Sigmoid colon (tissue), 7 donors: Measurements from ENCODE around the gene HK1. TPM values are rescaled to one million over a fixed set of nuclear protein-coding genes. Genes with fewer than 3 reads are reported as not detected.

Source experiments
- DNase-seq: peaks from one replicate; pipeline ENCODE4 v3.0.0-alpha.2; 2019
- H3K27ac ChIP-seq, 4 donors: fragments of 200-600 bp; sonication (generic); one replicate each; pipeline ENCODE4 v1.5.1; 2016 to 2019; ENCODE audit warnings: mild to moderate bottlenecking in 1 of 4
- H3K27me3 ChIP-seq, 3 donors: fragments of 200-600 bp; sonication (generic); one replicate each; pipeline ENCODE4 v1.5.1; 2019; ENCODE audit warnings: mild to moderate bottlenecking in 1 of 3
- H3K36me3 ChIP-seq, 4 donors: fragments of 200-600 bp; sonication (generic); one replicate each; pipeline ENCODE4 v1.5.1; 2016 to 2019
- H3K4me1 ChIP-seq, 4 donors: fragments of 200-600 bp; sonication (generic); one replicate each; pipeline ENCODE4 v1.5.1; 2017 to 2019
- H3K4me3 ChIP-seq, 4 donors: fragments of 200-600 bp; sonication (generic); one replicate each; pipeline ENCODE4 v1.5.1; 2017 to 2019; ENCODE audit warnings: mild to moderate bottlenecking in 2 of 4, moderate library complexity in 1 of 4
- H3K9me3 ChIP-seq, 4 donors: fragments of 200-600 bp in 3 of 4; sonication (generic) in 3 of 4; one replicate each; pipeline versions ENCODE4 v1.5.1 to v1.6.1; 2013 to 2019
- CTCF ChIP-seq, 4 experiments: fragments of 450-650 bp in 3 of 4; fragments of 200-600 bp in 1 of 4; IDR thresholded peaks; one replicate each; pipeline ENCODE4 v1.5.1; 2016 to 2019; ENCODE audit warnings: antibody characterized with exemption in 4 of 4, mild to moderate bottlenecking in 3 of 4, moderate library complexity in 2 of 4
- EP300 ChIP-seq, 4 donors: sonication (generic); formaldehyde crosslinking; IDR thresholded peaks; one replicate each; pipeline ENCODE4 v1.6.1; 2017; ENCODE audit warnings: antibody characterized with exemption in 4 of 4
- POLR2A ChIP-seq, 2 donors: fragments of 450-650 bp; IDR thresholded peaks; one replicate each; pipeline ENCODE4 v1.6.1; 2016; ENCODE audit warnings: antibody characterized with exemption in 2 of 2, mild to moderate bottlenecking in 2 of 2, moderate library complexity in 2 of 2
- POLR2AphosphoS5 ChIP-seq, 4 donors: sonication (generic); formaldehyde crosslinking; IDR thresholded peaks; one replicate each; pipeline ENCODE4 v1.6.1; 2017; ENCODE audit warnings: antibody characterized with exemption in 4 of 4
- WGBS, 2 donors: extraction: QIAGEN DNeasy Blood & Tissue Kit; methylation state at CpG; one replicate each; pipeline ENCODE4 v1.1.7; 2013; 5-methylcytosine and 5-hydroxymethylcytosine counted together
- intact Hi-C: fragments of 100-400 bp; cut with DNase I; formaldehyde crosslinking; loops from one replicate; pipeline ENCODE4 v1.15.1; 2023
- polyA plus RNA-seq, 3 donors: library from polyadenylated mRNA; stranded (reverse); fragments of 200-250 nt; gene quantifications; one replicate each; pipeline ENCODE4 v1.2.3, GENCODE V29; 2013
- total RNA-seq, 4 donors: library from RNA; depleted of rRNA; stranded (reverse); fragments of >200 nt; gene quantifications; one replicate each; pipeline ENCODE4 v1.1.0, GENCODE V29; 2016
- donor health status: healthy with polysubstance abuse.
- donor health status: Bipolar disorder and iron deficiency.
- donor health status: healthy.

HK1 gene
- total and polyA plus RNA-seq, 7 donors: 23.4 to 74.9 (median 65.8) TPM

- no peaks in the 10 kb centered on the region for H3K27me3 ChIP-seq
- no peak for TF ChIP-seq POLR2A (IDR thresholded peaks at IDR 0.05)
- no peak for TF ChIP-seq CTCF (IDR thresholded peaks at IDR 0.05)
- TF ChIP-seq EP300 (IDR thresholded peaks at IDR 0.05): no peak
- TF ChIP-seq POLR2AphosphoS5 (IDR thresholded peaks at IDR 0.05): no peak
- 14 to 47% methylated on average over 8 of the region's 8 CpGs for WGBS, 2 donors
- H3K27ac ChIP-seq: peak overlapping the region; percentile 87 to 94 (median 91)
- peak overlapping the region; percentile 57 to 94 (median 78) for H3K4me3 ChIP-seq
- H3K9me3 ChIP-seq: no peaks in the 10 kb centered on the region
- intact Hi-C loops: loop anchor here (2.0 to 5.0 kb wide), 4 partner anchors 45 to 195 kb away; no protein-coding TSS in a partner anchor
- DNase-seq: no peak
- peaks cover 0 to 38% (median 27%) of the 10 kb centered on the region in 4 donors for H3K4me1 ChIP-seq
- H3K36me3 ChIP-seq: no peaks in the 10 kb centered on the region
Measured at GRCh38 chr10:69317626-69318105, 39.4 kb downstream of the HK1 start.

DNA sequence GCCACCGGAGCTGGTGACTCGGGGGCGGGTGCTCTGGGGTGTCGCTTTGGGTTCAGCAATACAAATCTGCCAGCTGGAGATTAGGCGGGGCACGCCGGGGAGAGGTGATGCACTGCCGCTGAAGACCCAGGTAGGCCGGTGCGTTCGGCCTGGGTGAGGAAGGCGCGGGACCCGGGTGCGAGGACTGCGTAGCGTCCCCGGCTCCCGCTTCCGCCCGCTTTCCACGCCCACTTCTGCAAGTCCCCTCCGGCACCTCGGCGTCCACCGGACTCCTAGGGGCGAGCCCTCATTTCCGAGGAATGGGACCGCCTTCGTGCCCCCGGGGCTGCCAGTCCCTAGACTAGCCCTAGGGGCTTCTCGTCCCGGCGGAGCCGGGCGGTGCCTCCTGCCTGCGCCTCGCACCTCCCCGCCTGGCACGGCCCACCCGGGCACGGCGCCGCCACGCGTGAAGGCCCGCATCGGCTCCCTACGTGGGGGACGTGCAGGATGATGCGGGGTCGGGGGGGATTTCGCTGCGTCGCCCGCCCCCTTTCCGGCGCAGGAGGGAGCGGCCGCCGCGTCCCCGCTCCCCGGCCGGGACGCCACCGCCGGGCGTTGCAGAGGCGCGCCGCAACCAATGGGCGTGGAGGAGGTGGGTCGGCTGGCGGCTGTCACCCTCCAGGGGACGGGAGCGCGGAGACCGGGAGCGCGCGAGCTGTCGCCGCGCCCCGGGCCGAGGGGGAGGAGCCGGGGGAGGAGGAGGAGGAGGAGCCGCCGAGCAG is 40.0 kb downstream of the HK1 start:
- peak overlapping the region; percentile 57 to 94 (median 78) for H3K4me3 ChIP-seq
- intact Hi-C loops: loop anchor here (2.0 to 5.0 kb wide), 4 partner anchors 44 to 195 kb away; no protein-coding TSS in a partner anchor
- H3K36me3 ChIP-seq: no peaks in the 10 kb centered on the region
- H3K27me3 ChIP-seq: no peaks in the 10 kb centered on the region
- WGBS, 2 donors: 1% methylated on average over 90 of the region's 90 CpGs
- H3K27ac ChIP-seq: peak overlapping the region; percentile 87 to 94 (median 91)
- TF ChIP-seq POLR2AphosphoS5 (IDR thresholded peaks at IDR 0.05) (peak in 1 of 4 donors; percentile 78), POLR2A (IDR thresholded peaks at IDR 0.05) (no peak)
- H3K4me1 ChIP-seq: peaks cover 0 to 38% (median 27%) of the 10 kb centered on the region in 4 donors
- no peaks in the 10 kb centered on the region for H3K9me3 ChIP-seq
- peak; percentile 96 for DNase-seq

DNA sequence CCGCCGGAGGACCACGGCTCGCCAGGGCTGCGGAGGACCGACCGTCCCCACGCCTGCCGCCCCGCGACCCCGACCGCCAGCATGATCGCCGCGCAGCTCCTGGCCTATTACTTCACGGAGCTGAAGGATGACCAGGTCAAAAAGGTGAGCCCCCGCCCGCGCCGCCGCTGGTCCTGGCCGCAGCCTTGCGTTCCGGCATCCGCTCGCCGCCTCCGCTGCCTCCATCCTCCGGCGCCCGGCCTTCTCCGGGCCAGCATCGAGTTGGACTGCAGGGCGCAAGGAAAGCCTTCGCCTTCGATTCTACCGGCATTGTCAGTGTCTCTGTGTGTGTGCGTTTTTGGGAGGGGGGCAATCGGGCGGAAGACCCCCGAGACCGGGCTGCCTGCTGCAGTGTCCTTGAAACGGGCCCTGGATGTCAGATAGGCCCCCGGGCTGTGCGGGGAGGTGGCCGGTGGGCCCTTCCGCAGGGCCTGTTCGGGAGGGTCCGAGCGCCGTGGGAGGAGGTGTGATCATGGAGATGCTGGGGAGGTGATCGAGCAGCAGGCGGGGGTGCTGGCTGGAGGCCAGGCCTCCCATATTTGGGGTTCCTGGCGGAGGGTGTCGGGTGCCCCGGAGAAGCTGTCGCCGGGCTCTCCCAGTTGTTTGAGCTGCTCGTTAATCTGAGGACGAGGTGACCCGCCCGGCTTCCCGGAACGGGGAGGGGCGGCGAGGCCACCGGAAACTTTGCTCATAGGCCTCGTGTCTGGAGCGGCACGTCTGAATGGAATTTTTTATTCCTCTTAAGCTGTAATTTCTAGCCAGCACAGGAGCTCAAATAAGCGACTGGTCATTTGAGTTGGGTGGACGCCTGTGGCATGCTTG is 40.8 kb downstream of the HK1 start:
- TF ChIP-seq POLR2A (IDR thresholded peaks at IDR 0.05) (peak; percentile 62 to 77), CTCF (IDR thresholded peaks at IDR 0.05) (no peak), EP300 (IDR thresholded peaks at IDR 0.05) (peak in 1 of 4 donors; percentile 12), POLR2AphosphoS5 (IDR thresholded peaks at IDR 0.05) (peak; percentile 23 to 96 (median 92))
- H3K27ac ChIP-seq: peak overlapping the region; percentile 87 to 94 (median 91)
- H3K4me1 ChIP-seq: peaks cover 0 to 45% (median 34%) of the 10 kb centered on the region in 4 donors
- peak; percentile 92 for DNase-seq
- no peaks in the 10 kb centered on the region for H3K27me3 ChIP-seq
- H3K4me3 ChIP-seq: peak overlapping the region; percentile 57 to 94 (median 78)
- intact Hi-C loops: loop anchor here (2.0 to 5.0 kb wide), 4 partner anchors 43 to 196 kb away; no protein-coding TSS in a partner anchor
- 0 to 1% methylated on average over 73 of the region's 73 CpGs for WGBS, 2 donors
- no peaks in the 10 kb centered on the region for H3K36me3 ChIP-seq
- H3K9me3 ChIP-seq: no peaks in the 10 kb centered on the region

- no peak for DNase-seq
- peak overlapping the region; percentile 87 to 94 (median 91) for H3K27ac ChIP-seq
- intact Hi-C loops: loop anchor here (2.0 to 10.0 kb wide), 5 partner anchors 42 to 197 kb away; no protein-coding TSS in a partner anchor
Measured at GRCh38 chr10:69319841-69320316, 41.6 kb downstream of the HK1 start.

More at GRCh38 chr10:69319841-69320316, 41.6 kb downstream of the HK1 start:
- Histone ChIP-seq H3K4me1 (peaks cover 0 to 52% (median 41%) of the 10 kb centered on the region in 4 donors), H3K27me3 (no peaks in the 10 kb centered on the region), H3K9me3 (no peaks in the 10 kb centered on the region), H3K4me3 (peak overlapping the region; percentile 57 to 94 (median 78)), H3K36me3 (no peaks in the 10 kb centered on the region)
- WGBS, 2 donors: 63 to 72% methylated on average over 9 of the region's 9 CpGs
- TF ChIP-seq EP300 (IDR thresholded peaks at IDR 0.05) (no peak), CTCF (IDR thresholded peaks at IDR 0.05) (no peak), POLR2AphosphoS5 (IDR thresholded peaks at IDR 0.05) (no peak), POLR2A (IDR thresholded peaks at IDR 0.05) (no peak)
